CD4-positive, alpha-beta T cell treated with Interleukin-15 for 4 hours (primary cell): Measurements from ENCODE around the gene FHOD3.

Experiments
- DNase-seq: peaks from one replicate; pipeline ENCODE4 v3.0.0-alpha.2; 2020; ENCODE audit warnings: low spot score

The FHOD3 gene

DNA sequence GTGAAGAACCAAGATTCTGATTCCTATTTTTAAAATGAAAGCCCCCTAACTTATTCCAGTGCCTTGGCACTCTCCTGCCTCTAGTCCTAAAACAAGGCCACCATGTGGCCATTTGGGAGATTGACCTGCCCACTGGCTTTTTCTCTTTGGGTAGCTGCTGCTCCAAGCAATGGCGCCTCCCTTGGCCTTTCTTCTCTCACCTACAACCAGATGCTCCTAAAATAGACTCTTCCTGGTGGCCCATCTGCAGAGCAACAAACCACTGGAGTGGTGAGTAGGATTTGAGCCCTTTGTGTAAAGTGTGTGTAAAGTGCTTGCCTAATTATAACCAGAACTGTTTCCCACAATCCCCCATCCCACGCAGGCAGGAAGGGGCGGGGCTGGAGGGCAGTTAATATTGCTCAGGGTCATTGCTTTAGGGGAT, 114.2 kb downstream of the FHOD3 start:
- no peak for DNase-seq

DNA sequence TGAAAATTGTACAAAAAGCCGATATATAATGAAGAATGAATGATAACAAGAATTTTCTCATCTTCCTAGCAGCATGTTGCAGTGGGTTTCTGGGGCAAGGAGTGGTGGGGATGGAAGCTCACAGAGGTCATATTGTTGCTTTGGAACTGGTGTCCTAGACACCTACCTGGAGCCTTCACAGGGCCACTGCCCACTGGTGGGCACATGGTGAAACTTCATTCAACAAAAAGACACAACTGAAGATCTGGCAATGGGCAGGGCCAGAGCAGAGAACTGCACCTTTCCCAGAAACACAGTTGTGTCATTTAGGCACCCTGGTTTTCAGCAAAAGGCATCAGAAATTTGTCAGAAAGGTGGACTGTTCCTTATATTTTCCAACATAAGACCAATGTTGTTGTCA, 115.3 kb downstream of the FHOD3 start:
- no peak for DNase-seq

DNA sequence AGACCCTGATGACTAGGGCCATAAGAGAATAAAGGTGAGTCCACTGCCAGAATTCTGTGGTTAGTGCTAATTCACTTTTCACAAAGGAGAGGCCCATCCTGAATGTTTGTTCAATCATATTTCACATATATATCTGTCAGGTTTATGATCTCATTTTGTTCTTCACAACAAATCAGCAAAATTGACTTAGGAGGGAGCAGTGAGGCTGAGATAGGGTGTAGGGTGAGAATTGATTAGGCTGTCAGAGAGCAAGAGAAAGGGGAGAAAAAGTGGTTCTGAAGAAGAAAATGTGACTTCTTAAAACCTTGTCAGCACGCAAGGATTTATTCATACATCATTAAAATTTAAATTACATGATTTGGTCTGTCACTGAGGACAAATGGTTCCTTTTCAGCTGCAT, 117.7 kb downstream of the FHOD3 start:
- DNase-seq, result no peak

DNA sequence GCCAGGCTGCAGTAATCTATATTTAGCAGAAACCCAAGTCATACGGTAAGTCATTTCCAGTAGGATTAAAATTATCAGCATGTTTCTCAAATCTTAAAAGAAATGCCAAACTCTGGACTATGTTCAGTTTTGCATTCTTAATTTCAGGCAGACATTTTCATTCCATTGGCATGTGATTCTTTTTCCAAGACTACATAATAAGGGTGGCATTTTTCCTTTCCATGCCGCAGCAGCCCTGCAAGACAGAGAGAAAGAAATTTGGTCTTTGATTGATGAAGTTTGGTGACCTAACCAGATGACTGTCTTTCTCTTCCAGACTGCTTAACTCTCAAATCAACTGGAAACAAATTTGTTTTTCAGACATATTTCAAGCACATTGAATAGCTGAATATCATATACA, 118.1 kb downstream of the FHOD3 start:
- no peak for DNase-seq

DNA sequence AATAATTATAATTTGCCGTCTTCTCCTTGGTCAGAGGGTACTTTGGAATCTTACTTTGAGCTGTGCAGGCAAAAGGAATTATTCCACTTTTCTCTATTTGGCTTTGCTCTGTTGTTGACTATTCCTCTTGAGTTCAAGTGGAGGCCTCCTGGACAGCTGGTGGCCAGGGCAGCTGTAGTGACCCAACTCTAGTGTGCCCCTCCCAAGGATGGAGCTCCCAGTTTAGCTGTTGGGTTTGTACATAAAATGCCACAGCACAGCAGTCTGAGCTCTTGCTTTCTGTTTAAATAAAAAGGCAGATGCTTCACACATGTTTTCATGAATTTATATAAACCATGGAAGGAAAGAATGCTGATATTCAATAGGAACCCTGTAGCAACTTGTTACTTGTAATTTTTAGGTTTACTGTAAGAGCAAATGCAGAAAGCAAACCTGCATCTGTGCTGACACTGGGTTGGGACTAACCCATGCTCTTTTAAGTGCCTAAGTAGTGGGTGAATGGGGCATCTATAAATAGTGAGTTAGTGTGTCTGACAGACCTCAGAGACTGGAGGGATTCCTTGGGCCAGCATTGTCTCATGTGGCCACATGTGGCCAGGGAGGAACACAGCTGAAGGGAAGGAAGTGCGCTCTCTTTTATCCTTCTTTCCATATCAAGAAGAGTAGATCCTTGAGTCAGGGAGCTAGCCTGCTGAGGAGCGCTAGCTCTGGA, 121.8 kb downstream of the FHOD3 start:
- DNase-seq, result no peak

DNA sequence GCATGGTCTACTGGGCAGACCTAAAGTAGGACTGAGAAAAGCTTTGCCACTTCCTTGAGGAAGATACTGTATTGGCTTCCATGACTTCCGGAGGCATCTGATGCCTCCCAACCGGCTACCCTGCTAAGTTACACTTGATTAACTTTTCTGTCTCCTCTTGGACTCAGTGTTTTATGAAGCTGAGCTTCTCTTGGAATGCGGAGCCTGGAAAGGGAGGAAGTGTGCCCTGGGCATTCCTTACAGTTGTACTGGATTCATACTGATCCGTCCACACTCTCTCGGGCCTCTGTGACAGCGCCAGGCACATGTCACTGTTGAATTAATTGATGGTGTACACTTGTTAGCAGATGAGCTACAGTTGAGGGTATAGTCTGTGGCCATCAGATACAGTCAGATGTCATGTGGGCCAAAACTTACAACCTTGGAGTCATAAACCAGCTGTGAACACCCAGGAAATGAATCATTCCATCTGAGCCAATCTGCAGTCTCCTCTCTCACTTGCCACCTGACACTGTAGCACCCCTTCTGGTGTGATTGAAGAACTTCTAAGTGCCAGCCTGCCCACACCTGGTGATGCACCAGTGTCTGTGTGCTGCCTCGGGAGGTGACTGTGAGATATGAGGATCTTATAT, 122.5 kb downstream of the FHOD3 start:
- no peak for DNase-seq

DNA sequence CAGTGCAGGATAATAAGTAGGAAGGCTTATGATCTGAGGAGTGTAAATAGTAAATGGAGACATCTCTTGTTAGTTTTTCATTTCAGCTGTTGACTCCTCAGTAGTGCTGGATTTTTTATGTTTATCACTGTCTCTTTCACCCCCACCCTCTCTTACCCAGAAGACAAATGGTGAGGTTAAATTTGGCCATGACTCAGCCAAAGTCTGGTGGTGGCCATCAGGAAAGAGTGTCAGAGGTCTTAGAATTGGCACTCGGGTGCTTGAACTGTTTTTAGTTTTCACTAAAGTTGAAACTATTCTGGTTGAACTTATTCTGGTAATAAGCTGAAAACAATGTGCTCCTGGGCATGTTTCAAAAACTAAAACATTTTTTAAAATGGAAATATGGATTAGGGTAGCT, 123.3 kb downstream of the FHOD3 start:
- no peak for DNase-seq

DNA sequence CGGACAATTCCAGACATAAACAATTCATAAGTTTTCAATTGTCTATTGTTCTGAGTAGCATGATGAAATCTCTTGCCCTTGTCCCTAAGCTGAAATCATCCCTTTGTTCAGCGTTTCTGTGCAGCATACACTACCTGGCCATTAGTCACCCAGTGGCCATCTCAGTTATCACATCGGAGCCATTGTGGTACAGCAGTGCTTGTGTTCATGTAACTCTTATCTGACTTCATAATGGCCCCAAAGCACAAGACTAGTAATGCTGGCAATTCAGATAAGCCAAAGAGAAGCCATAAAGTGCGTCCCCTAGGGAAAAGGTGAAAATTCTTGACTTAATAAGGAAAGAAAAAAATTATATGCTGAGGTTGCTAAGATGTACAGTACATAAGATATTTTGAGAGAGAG, 127.2 kb downstream of the FHOD3 start:
- DNase-seq, result no peak

DNA sequence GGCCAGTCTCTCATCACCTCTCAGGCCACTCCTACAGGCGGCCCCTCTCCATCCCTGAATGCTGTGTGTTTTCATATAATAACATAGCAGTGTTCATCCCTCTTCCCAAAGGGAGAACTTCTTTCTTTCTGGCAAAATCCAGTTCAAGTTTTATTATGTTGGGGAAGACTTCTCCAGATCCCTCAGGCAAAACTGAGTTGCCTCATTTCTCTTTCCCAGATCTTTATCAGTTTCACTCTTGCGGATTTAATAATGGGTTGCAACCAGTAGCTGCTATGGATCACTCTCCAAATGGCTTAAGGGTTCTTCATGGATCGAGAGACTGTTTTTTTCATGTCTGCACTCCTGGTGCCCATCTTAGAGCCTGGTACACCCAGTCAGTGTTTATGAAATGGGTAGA, 129.9 kb downstream of the FHOD3 start:
- DNase-seq, result no peak

DNA sequence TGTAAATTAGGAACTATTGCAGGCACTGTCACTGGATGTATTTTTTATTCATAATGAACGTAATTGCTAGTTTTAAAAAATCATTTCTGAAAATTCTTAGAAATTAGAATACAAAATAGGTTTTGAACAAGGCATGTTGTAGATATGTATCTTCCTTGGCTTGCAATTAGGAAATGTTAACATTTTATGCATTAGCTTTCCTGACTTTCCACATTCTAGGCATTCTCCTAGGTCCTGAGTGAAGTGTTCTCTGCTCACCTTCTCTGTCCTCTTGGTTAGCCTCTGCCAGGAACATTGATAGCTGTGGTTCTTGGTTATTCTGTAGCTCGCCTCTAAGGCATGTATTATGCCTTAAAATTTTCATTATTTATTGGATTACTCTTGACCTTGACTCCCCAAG, 130.3 kb downstream of the FHOD3 start:
- no peak for DNase-seq

DNA sequence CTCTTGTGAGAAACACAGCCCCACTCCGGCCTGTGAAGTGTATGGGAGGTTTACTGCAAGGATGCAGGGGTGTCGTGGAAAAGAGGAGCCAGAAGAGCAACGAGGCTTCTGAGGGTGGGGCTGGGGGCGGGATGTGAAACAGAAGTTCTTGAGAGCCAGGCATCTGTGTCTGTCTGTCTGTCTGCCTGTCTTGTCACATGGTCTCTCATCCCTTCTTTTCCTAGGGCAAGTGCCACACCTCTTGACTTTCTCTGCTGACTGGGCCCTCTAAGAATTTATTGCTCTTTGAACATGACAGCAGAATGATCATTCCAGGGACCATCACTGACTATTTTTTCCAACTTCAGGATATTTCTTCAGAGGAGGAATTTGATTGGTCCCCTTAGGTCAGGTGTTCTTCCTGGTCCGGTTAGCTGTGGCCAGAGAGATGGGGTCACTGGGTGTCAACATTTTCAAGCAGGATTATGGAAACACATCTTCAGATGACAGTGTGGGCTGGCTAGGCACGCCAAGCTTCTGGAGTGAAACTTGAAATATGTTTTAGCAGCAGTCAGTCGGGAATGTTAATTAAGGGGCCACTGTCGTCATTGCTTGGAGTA, 131.0 kb downstream of the FHOD3 start:
- no peak for DNase-seq

DNA sequence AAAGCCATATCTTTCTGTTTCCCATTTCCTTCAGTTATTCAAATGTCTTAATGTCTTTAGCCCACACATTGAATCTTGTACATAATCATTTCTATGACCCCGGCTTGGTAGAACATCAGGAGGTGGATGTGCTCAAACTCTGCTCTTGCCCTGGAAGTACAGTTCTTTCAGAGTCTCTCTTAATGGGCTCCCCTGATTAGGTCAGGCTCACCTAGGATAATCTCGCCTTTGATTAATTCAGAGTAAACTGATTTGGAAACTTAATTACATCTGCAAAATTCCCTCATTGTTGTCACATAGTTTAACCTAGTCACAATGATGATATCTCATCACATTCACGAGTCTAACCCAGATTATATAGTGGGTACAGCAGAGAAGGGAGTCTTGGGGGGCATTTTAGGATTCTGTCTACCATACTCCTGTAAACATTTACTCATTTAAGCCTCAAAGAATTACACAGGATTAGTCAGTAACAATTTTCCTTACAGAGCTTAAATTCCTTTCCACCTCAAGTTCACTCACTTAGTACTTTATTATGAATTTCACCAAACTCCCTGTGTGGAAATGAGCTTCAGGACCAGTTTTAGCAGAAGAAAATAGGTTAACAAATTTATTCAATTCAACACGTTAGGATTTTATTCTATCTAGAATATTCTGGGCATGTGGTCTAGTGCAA, 135.5 kb downstream of the FHOD3 start:
- DNase-seq, result no peak

DNA sequence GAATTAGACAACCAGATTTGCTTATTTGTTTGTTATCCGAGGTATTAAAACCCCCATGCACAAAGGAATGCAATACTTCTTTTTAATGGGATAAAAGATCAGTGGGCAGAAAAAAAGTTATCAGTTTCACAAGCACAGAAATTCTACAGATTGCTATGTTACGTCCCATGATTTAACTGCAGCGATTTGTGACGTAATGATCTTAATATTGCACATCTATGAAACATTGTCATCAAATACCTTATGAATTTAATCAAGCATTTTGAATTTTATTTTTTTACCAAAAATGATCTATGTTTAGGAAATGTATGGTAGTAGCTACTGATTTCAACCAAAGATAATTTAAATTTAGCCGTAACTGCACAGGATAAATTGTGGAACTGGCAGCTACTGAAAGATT, 138.9 kb downstream of the FHOD3 start:
- DNase-seq, result no peak

DNA sequence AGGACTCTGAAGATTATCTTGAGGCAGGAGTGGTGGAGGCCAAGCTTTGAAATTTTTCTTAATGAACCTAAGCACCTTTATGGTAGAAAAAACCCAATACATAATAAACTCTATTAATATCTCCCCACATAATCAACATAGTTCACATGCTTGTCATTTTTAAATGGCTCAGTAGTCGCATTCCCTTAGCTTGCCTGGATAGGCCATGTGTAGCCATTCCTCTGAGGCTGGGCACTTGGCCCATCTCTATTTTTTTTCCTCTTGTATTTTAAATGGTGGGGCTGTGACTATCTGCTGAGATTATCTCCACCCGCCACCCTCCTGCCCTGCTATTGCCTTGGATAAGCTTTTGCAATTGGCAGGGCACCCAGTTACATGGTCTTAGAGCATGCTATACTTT, 143.1 kb downstream of the FHOD3 start:
- no peak for DNase-seq

DNA sequence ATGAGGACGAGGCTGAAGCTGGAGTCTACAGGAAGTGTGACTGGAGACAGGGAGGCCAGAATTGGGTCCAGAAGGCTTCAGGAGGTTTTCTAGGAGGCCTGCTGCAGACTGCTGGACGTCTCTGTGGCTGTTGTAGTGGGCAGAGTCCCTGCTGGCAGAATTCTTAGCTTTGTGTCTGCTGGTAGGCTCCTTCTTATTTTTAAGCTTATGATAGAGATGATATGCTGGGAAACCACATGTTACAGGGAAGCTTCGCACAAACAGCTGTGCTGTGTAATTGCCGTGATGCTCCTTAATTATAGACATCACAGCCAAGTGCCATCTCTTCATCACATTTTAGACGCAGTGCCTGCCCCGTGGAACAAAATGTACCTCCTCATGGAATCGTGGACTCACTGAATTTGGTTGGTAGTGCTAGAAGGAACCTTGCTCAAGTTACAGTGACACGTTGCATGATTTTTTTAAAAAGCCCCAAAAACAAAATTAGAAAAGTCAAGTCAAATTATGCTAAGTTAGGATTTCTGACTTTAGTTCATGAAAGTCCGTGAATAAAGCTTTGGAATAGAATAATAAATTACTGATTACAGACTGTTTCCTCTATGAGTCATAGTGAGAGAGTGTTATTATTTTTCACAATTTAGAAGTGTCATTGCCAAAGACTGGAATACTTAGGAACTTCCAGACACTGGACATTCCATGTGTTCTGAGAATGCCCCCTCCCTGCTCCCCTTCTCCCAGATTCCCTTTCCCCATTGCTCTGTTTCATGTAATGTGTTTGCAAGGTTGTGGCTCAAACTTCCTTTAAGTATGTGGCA, 144.1 kb downstream of the FHOD3 start:
- no peak for DNase-seq

DNA sequence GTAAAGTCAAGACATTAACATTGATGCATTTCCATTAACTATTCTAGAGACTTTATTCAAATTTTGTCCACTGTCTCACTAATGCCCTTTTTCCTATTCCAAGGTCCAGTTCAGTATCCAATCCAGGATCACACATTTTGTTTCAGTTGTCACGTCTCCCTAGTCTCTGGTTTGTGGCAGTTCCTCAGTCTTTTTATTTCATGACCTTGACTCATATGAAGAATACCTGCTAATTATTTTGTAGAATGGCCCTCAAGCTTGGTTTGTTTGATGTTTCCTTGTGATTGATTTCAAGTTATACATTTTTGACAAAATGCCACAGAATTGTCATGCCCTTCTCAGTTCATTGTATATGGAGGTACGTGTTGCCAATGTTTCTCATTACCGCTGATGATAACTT, 145.2 kb downstream of the FHOD3 start:
- no peak for DNase-seq

DNA sequence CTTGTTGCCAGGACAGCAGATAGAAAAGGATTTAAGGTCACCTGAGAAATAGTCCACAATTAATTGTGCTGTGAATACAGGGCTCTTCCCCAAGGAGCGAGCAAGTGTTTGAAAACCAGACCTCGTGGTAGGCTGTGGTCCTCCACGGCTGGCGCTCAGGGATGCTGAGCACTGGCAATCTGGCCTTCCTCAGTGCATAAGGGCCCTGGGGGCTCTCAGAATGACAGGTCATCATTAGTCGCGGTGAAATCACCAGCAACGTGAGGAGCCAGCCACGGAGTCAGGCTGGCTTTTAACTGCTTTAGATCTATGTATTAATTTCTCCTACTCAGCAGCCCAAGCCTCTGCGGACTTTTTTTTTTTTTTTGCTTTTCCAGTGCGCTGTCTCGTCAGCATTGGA, 148.5 kb downstream of the FHOD3 start:
- DNase-seq, result no peak

DNA sequence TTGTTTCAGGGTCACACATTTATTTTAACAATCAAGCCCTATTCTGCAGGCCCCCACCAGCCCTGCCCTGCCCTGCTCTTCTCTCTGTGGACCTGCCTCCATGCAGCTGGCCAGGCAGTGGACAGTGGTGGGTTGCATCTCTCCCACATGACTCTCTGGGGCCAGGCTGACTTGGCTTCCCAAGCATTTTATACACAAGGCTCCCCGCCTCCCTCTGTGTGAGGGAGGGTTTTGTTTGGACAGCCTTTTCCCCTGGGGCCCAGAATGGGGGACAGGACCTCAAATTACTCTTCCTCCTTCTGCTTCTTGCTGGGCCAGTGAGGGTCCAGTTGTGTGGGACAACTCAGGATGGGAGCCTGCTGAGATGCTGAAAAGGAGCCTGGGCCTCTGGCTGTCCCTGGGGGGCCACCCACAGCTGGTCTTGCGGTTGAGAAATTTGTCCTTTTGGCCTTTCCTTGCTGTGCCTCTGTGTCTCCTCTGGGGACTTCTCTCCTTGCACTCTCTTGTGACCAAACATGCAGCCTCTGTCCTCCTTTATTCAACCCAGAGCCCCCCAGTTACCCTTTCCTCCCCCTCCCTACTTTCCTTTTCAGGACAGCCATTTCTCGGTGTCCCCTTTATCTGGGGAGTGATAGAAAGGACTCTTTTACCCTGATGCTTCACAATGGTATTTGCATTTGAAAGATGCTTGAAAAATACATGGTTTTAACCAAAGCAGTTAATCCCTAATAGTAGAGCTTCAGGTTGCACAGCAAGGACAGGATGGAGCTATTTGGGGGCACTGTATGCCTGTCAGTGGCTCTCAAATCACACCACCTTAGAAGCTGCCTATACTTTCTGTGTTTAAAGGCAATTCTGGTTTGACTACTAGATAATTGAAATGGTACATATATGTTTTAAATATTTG, 151.1 kb downstream of the FHOD3 start:
- no peak for DNase-seq

DNA sequence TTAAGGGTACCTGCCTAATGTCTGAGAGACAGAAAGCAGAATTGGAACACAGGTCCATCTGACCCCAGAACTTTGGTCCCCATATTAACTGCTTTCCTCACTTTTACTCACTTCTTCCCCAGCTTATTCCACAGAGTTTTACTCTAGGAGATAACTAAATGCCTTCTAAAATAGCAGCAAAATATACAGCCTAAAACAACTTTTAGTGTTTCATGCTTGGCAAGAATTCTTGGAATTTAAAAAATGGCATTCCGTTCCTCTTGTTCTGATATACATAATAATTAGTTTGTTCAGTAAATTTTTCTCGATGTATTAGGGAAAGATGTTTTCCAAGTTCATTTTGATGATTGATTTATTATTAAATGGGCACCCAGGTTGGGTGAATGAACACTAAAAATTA, 151.9 kb downstream of the FHOD3 start:
- DNase-seq, result no peak

DNA sequence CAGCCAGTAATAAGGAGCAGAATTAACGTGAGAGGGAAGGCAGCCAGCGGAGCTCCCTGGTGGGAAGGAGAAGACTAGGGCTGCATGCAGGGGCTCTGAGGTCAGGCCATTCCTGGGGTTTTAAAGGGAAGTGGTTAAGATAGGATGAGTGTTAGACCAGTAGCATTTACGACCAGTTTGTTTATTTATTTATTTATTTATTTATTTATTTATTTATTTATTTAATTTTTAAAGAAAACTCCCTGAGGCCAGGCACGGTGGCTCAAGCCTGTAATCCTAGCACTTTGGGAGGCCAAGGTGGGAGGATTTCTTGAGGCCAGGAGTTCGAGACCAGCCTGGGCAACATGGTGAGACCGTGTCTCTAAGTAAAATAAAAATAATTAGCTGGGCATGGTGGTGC, 152.8 kb downstream of the FHOD3 start:
- DNase-seq, result no peak
